ENCODE results near the gene FURIN. TPM values are rescaled to one million over a fixed set of nuclear protein-coding genes. Genes with fewer than 3 reads are reported as not detected.
"Not testable (repeated sequence)": the region's sequence is repeated elsewhere in the genome, so short reads cannot be mapped to it uniquely, and the experiment has no call there.

The FURIN gene
- total RNA-seq, 1 donor from 2014 or later, result 143 TPM

DNA sequence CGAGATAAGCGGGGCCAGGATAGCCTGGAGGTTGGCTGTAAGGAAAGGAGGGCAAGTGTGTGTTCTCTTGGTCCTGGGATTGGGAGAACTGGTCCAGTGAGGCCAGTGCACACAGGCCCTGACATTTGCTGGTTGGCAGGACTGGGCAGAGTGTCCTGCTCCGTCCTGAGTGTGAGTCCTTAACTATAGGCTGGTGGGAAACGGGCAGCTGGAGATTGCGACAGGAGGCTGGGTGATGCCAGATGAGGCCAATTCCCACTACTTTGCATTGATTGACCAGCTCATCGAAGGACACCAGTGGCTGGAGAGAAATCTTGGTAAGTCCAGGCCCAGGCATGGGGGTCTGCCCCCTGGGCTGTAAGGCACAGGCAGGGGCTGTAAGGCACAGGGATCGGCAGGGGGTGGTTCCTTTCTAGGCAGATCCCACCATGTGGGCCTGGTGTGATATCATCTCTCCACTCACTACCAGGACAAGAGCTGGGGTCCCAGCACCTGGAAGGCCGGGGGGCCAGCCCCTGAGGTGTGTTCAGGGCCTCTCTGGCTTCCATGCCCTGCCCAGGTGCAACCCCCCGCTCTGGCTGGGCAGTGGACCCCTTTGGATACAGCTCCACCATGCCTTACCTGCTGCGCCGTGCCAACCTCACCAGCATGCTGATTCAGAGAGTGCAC, 37.9 kb downstream of the FURIN start:
- no peak for DNase-seq (ENCODE audit: low spot score)
- peak overlapping the region; percentile 48 for H3K27ac Mint-ChIP-seq (ENCODE audit: unreplicated experiment)
- peaks cover 9% of the 10 kb centered on the region for H3K4me1 Mint-ChIP-seq (ENCODE audit: unreplicated experiment)

DNA sequence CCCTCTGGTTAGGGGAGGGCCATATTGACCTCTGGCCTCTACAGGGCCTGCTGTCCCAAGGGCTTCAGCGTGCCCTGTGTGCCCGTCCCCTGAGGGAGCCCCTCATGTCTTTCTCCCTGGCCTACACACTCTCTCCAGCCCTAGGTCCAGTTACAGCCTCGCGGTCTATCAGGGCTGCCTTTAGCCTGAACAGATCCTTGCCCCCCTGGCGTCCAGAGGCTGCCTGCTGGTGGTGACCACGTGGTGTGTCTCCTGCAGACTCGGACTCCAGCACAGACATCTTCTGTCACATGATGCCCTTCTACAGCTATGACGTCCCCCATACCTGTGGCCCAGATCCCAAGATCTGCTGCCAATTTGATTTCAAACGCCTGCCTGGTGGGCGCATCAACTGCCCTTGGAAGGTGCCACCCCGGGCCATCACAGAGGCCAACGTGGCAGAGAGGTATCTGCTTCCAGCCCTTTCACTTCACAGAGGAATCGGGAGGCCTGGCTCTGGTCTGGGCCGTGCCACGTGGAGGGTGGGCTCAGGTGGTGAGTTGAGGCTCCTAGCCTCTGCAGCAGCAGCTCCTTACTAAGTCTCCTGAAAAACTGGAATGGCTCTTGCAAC, 38.8 kb downstream of the FURIN start:
- TF ChIP-seq, protein P1, sequence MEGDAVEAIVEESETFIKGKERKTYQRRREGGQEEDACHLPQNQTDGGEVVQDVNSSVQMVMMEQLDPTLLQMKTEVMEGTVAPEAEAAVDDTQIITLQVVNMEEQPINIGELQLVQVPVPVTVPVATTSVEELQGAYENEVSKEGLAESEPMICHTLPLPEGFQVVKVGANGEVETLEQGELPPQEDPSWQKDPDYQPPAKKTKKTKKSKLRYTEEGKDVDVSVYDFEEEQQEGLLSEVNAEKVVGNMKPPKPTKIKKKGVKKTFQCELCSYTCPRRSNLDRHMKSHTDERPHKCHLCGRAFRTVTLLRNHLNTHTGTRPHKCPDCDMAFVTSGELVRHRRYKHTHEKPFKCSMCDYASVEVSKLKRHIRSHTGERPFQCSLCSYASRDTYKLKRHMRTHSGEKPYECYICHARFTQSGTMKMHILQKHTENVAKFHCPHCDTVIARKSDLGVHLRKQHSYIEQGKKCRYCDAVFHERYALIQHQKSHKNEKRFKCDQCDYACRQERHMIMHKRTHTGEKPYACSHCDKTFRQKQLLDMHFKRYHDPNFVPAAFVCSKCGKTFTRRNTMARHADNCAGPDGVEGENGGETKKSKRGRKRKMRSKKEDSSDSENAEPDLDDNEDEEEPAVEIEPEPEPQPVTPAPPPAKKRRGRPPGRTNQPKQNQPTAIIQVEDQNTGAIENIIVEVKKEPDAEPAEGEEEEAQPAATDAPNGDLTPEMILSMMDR (IDR thresholded peaks at IDR 0.05; ENCODE audit: unreplicated experiment), result no peak
- H3K27me3 Mint-ChIP-seq (ENCODE audit: unreplicated experiment), result peaks cover 5% of the 10 kb centered on the region
- H3K27ac Mint-ChIP-seq (ENCODE audit: unreplicated experiment), result no peak overlapping the region
- peaks cover 20% of the 10 kb centered on the region for H3K36me3 Mint-ChIP-seq (ENCODE audit: low read depth, unreplicated experiment)
- DNase-seq (ENCODE audit: low spot score), result no peak
- no peak overlapping the region for H3K4me3 Mint-ChIP-seq (ENCODE audit: unreplicated experiment)
- H3K4me1 Mint-ChIP-seq (ENCODE audit: unreplicated experiment), result peaks cover under 1% of the 10 kb centered on the region
- H3K9me3 Mint-ChIP-seq (ENCODE audit: unreplicated experiment), result no peaks in the 10 kb centered on the region

More for the DNA sequence above, 37.9 kb downstream of the FURIN start:
- no peaks in the 10 kb centered on the region for H3K9me3 Mint-ChIP-seq (ENCODE audit: unreplicated experiment)
- TF ChIP-seq, protein P1 (IDR thresholded peaks at IDR 0.05; ENCODE audit: unreplicated experiment), result no peak
- H3K36me3 Mint-ChIP-seq (ENCODE audit: low read depth, unreplicated experiment), result peaks cover 20% of the 10 kb centered on the region
- H3K27me3 Mint-ChIP-seq (ENCODE audit: unreplicated experiment), result peaks cover 5% of the 10 kb centered on the region
- H3K4me3 Mint-ChIP-seq (ENCODE audit: unreplicated experiment), result peak overlapping the region; percentile 37

DNA sequence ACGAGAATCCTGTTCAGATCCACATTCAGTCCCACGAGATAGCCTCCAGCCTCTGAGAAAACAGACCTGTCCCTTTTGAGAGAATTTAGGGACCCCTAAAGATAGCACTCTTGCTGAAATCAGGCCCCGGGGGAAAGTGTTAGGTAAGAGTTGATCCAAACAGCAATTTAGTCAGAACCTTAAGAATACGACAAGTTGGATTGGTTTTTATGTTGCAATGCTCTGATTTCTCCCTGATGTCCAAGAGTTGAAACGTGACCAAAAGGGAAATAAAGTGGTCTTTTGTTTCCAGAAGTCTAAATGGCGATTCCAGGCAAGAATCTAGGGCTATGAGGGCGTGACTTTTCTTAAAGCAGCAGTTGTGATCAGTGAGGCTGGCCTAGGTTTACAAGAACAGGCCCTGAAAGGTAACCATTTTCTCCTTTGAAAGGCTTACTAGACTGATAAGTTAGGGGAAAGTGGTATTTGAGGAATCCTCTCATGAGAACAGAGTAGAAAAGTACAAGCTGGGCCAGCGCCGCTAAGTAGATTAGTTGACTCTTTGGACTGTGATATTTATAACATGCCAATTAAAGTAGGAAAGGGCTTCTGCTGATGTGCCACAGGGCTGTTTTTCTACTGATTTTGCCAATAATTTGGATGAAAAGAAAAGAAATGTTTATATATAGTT, 39.6 kb downstream of the FURIN start:
- no peak overlapping the region for H3K4me3 Mint-ChIP-seq (ENCODE audit: unreplicated experiment)
- peaks cover 5% of the 10 kb centered on the region for H3K27me3 Mint-ChIP-seq (ENCODE audit: unreplicated experiment)
- H3K9me3 Mint-ChIP-seq (ENCODE audit: unreplicated experiment), result no peaks in the 10 kb centered on the region
- H3K27ac Mint-ChIP-seq (ENCODE audit: unreplicated experiment), result no peak overlapping the region
- TF ChIP-seq, protein P1 (IDR thresholded peaks at IDR 0.05; ENCODE audit: unreplicated experiment), result no peak
- DNase-seq (ENCODE audit: low spot score), result no peak
- no peaks in the 10 kb centered on the region for H3K4me1 Mint-ChIP-seq (ENCODE audit: unreplicated experiment)
- peaks cover 20% of the 10 kb centered on the region for H3K36me3 Mint-ChIP-seq (ENCODE audit: low read depth, unreplicated experiment)

DNA sequence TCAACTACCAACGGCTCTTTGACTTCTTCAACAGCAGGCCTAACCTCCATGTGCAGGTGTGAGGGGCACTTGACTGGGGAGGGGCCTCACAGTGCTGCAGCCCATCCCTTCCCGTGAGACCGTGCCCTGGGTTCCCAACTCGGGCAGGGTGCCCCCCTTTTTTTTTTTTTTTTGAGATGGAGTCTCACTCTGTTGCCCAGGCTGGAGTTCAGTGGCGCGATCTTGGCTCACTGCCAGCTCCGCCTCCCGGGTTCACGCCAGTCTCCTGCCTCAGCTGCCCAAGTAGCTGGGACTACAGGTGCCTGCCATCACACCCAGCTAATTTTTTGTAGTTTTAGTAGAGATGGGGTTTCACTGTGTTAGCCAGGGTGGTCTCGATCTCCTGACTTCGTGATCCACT, 41.1 kb downstream of the FURIN start:
- not testable (repeated sequence) for H3K9me3 Mint-ChIP-seq (ENCODE audit: unreplicated experiment); H3K27ac Mint-ChIP-seq (ENCODE audit: unreplicated experiment); H3K27me3 Mint-ChIP-seq (ENCODE audit: unreplicated experiment); DNase-seq (ENCODE audit: low spot score); H3K4me1 Mint-ChIP-seq (ENCODE audit: unreplicated experiment); H3K4me3 Mint-ChIP-seq (ENCODE audit: unreplicated experiment)
- peaks cover 28% of the 10 kb centered on the region for H3K36me3 Mint-ChIP-seq (ENCODE audit: low read depth, unreplicated experiment)

DNA sequence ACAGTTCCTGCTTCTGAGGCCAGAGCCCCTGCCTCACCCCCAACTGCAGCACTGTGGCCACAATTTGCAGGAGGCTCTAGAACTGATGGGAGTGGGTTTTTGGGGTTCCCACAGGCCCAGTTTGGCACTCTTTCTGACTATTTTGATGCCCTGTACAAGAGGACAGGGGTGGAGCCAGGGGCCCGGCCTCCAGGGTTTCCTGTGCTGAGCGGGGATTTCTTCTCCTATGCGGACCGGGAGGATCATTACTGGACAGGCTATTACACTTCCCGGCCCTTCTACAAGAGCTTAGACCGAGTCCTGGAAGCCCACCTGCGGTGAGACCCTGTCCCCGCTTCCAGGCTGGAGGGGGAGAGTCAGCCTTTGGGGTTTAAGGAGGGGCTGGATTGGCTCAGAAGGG, 41.6 kb downstream of the FURIN start:
- Mint-ChIP-seq H3K27me3 (ENCODE audit: unreplicated experiment) (peaks cover 5% of the 10 kb centered on the region), H3K4me3 (ENCODE audit: unreplicated experiment) (no peak overlapping the region), H3K4me1 (ENCODE audit: unreplicated experiment) (no peaks in the 10 kb centered on the region), H3K36me3 (ENCODE audit: low read depth, unreplicated experiment) (peaks cover 29% of the 10 kb centered on the region), H3K9me3 (ENCODE audit: unreplicated experiment) (no peaks in the 10 kb centered on the region), H3K27ac (ENCODE audit: unreplicated experiment) (no peak overlapping the region)
- DNase-seq (ENCODE audit: low spot score), result no peak
- TF ChIP-seq, protein P1 (IDR thresholded peaks at IDR 0.05; ENCODE audit: unreplicated experiment), result no peak
